CD14-positive monocyte (primary cell): ENCODE results near the gene WDR91. TPM values are rescaled to one million over a fixed set of nuclear protein-coding genes. Genes with fewer than 3 reads are reported as not detected.

Source experiments
- DNase-seq, 3 donors: peaks; one replicate each; pipeline ENCODE4 v3.0.0-alpha.2; 2011 to 2022
- H2AFZ ChIP-seq: 2 replicates; pipeline ENCODE4 v1.6.0; 2012; ENCODE audit warnings: mild to moderate bottlenecking, low read depth, low read length, inconsistent platforms; ENCODE audit not compliant: insufficient read depth, poor library complexity, severe bottlenecking
- H3K27ac ChIP-seq, 2 donors: 1 replicate in 1 of 2; 2 replicates in 1 of 2; pipeline ENCODE4 v1.5.1; 2012 to 2013; ENCODE audit warnings: low read length in 2 of 2, control low read depth in 1 of 2, inconsistent platforms in 1 of 2, low read depth in 1 of 2, mild to moderate bottlenecking in 1 of 2
- H3K27me3 ChIP-seq, 2 donors: one replicate each; pipeline versions ENCODE4 v1.6.0 to v1.6.1; 2011 to 2013; ENCODE audit warnings: low read length in 2 of 2; ENCODE audit not compliant: control insufficient read depth in 2 of 2, insufficient read depth in 2 of 2
- H3K36me3 ChIP-seq, 2 donors: replicated peaks in 1 of 2; 1 replicate in 1 of 2; 2 replicates in 1 of 2; pipeline versions ENCODE4 v1.5.1 to v1.6.1; 2012 to 2013; ENCODE audit warnings: low read length in 2 of 2, control low read depth in 1 of 2, inconsistent platforms in 1 of 2, mild to moderate bottlenecking in 1 of 2; ENCODE audit not compliant: insufficient read depth in 2 of 2, control insufficient read depth in 1 of 2
- H3K4me1 ChIP-seq, 2 donors: 1 replicate in 1 of 2; 2 replicates in 1 of 2; pipeline versions ENCODE4 v1.5.1 to v1.6.1; 2012 to 2013; ENCODE audit warnings: low read length in 2 of 2, control low read depth in 1 of 2, inconsistent platforms in 1 of 2, mild to moderate bottlenecking in 1 of 2, moderate library complexity in 1 of 2; ENCODE audit not compliant: insufficient read depth in 2 of 2, control insufficient read depth in 1 of 2
- H3K4me2 ChIP-seq: replicated peaks from 2 replicates; pipeline ENCODE3; 2012; ENCODE audit warnings: low read length, moderate library complexity, mild to moderate bottlenecking; ENCODE audit not compliant: poor library complexity, severe bottlenecking; ENCODE audit errors: extremely low read depth
- H3K4me3 ChIP-seq, 3 experiments: fragments of 200-600 bp in 1 of 3; sonication (generic) in 1 of 3; replicated peaks in 1 of 3; 1 replicate in 2 of 3; 2 replicates in 1 of 3; pipeline ENCODE4 v1.5.1; 2011 to 2013; ENCODE audit warnings: low read length in 3 of 3, mild to moderate bottlenecking in 3 of 3, control low read depth in 2 of 3, low read depth in 2 of 3, inconsistent platforms in 1 of 3, moderate library complexity in 1 of 3
- H3K79me2 ChIP-seq: 2 replicates; pipeline ENCODE4 v1.6.0; 2012; ENCODE audit warnings: mild to moderate bottlenecking, control low read depth, inconsistent platforms, low read length, moderate library complexity; ENCODE audit not compliant: insufficient read depth
- H3K9ac ChIP-seq: 2 replicates; pipeline ENCODE4 v1.6.0; 2017; ENCODE audit warnings: low read length, mild to moderate bottlenecking; ENCODE audit not compliant: insufficient read depth, poor library complexity, severe bottlenecking
- H3K9me3 ChIP-seq, 2 donors: replicated peaks in 1 of 2; 1 replicate in 1 of 2; 2 replicates in 1 of 2; pipeline versions ENCODE4 v1.5.1 to v1.6.1; 2012 to 2013; ENCODE audit warnings: low read length in 2 of 2, control low read depth in 1 of 2; ENCODE audit not compliant: control insufficient read depth in 1 of 2, insufficient read depth in 1 of 2
- H4K20me1 ChIP-seq: 2 replicates; pipeline ENCODE4 v1.6.0; 2012; ENCODE audit warnings: mild to moderate bottlenecking, low read length, control low read depth, moderate library complexity; ENCODE audit not compliant: insufficient read depth
- H3K27ac Mint-ChIP-seq, 7 donors: one replicate each; pipeline ENCODE4 v1.8.0; 2020; ENCODE audit warnings: mild to moderate bottlenecking in 7 of 7, mixed read lengths in 7 of 7, moderate library complexity in 6 of 7, inconsistent platforms in 2 of 7
- H3K27me3 Mint-ChIP-seq, 3 donors: one replicate each; pipeline ENCODE4 v1.8.0; 2021 to 2022; ENCODE audit warnings: low read depth in 3 of 3, mild to moderate bottlenecking in 3 of 3, mixed read lengths in 3 of 3, moderate library complexity in 3 of 3, inconsistent platforms in 1 of 3
- H3K36me3 Mint-ChIP-seq, 2 donors: one replicate each; pipeline ENCODE4 v1.8.0; 2020; ENCODE audit warnings: mixed read lengths in 2 of 2, inconsistent platforms in 1 of 2, mild to moderate bottlenecking in 1 of 2
- H3K4me1 Mint-ChIP-seq: one replicate; pipeline ENCODE4 v1.8.0; 2020; ENCODE audit warnings: mild to moderate bottlenecking, mixed read lengths
- H3K4me3 Mint-ChIP-seq, 2 donors: one replicate each; pipeline ENCODE4 v1.8.0; 2020; ENCODE audit warnings: mild to moderate bottlenecking in 2 of 2, mixed read lengths in 2 of 2, moderate library complexity in 1 of 2
- H3K9me3 Mint-ChIP-seq, 7 donors: one replicate each; pipeline ENCODE4 v1.8.0; 2020 to 2022; ENCODE audit warnings: mixed read lengths in 7 of 7, mild to moderate bottlenecking in 6 of 7, moderate library complexity in 6 of 7, inconsistent platforms in 2 of 7
- CTCF ChIP-seq: fragments of 200-600 bp; IDR thresholded peaks from one replicate; pipeline ENCODE4 v1.8.0; 2022; ENCODE audit warnings: antibody characterized with exemption, mild to moderate bottlenecking
- WGBS: methylation state at CpG from one replicate; pipeline ENCODE4 v1.1.5; 2013; ENCODE audit warnings: missing lambda C conversion rate; ENCODE audit not compliant: insufficient coverage; 5-methylcytosine and 5-hydroxymethylcytosine counted together
- intact Hi-C, 2 donors: fragments of 100-400 bp; cut with micrococcal nuclease; formaldehyde crosslinking; loops; one replicate each; pipeline versions ENCODE4 v1.15.0 to v1.15.1; 2023
- polyA plus RNA-seq, 3 donors: library from polyadenylated mRNA; depleted of rRNA in 1 of 3; unstranded in 2 of 3; stranded (reverse) in 1 of 3; fragments of 300-500 nt in 2 of 3; fragments of >200 nt in 1 of 3; fragmentation: Illumina TruSeq in 2 of 3; gene quantifications; 1 replicate in 2 of 3; 2 replicates in 1 of 3; pipeline ENCODE4 v1.2.3, GENCODE V29; 2012 to 2021

WDR91 gene
- polyA plus RNA-seq, 3 donors, result 2.5 to 35.0 (median 3.9) TPM

GRCh38 chr7:135253851-135254771, 42.8 kb upstream of the WDR91 start:
- H3K9me3 ChIP-seq, result no peaks in the 10 kb centered on the region
- H3K36me3 ChIP-seq, result no peaks in the 10 kb centered on the region
- Mint-ChIP-seq H3K9me3 (no peaks in the 10 kb centered on the region), H3K4me3 (peak overlapping the region in 1 of 2 donors; percentile 71), H3K27me3 (peaks cover 0 to 6% (median 0%) of the 10 kb centered on the region in 3 donors), H3K27ac (peak overlapping the region; percentile 38 to 91 (median 85)), H3K4me1 (peaks cover 33% of the 10 kb centered on the region), H3K36me3 (no peaks in the 10 kb centered on the region)
- H3K9ac ChIP-seq, result no peak overlapping the region
- intact Hi-C loops, result no loop called here
- WGBS, result 17% methylated on average over 7 of the region's 9 CpGs
- no peaks in the 10 kb centered on the region for H4K20me1 ChIP-seq
- peak overlapping the region; percentile 17 for H3K4me2 ChIP-seq
- H3K27me3 ChIP-seq, result no peaks in the 10 kb centered on the region
- no peak for TF ChIP-seq CTCF
- H3K27ac ChIP-seq, result peak overlapping the region; percentile 44 to 65
- DNase-seq, result peak; percentile 62 to 80 (median 75)
- no peaks in the 10 kb centered on the region for H3K79me2 ChIP-seq
- H3K4me1 ChIP-seq, result peaks cover 22 to 25% of the 10 kb centered on the region in 2 donors
- peak overlapping the region in 1 of 3 experiments; percentile 8 for H3K4me3 ChIP-seq
- peak overlapping the region; percentile 68 for H2AFZ ChIP-seq

GRCh38 chr7:135251496-135252391, 40.4 kb upstream of the WDR91 start:
- Histone ChIP-seq H3K4me3 (no peak overlapping the region), H3K79me2 (no peaks in the 10 kb centered on the region), H2AFZ (no peak overlapping the region), H3K9me3 (no peaks in the 10 kb centered on the region), H3K4me1 (peaks cover 22 to 25% of the 10 kb centered on the region in 2 donors), H3K27me3 (no peaks in the 10 kb centered on the region), H3K36me3 (no peaks in the 10 kb centered on the region), H3K27ac (no peak overlapping the region), H3K4me2 (no peak overlapping the region), H3K9ac (no peak overlapping the region), H4K20me1 (no peaks in the 10 kb centered on the region)
- 81% methylated on average over 3 of the region's 4 CpGs for WGBS
- peak in 1 of 3 donors; percentile 18 for DNase-seq
- Mint-ChIP-seq H3K27ac (no peak overlapping the region), H3K4me1 (peaks cover 33% of the 10 kb centered on the region), H3K9me3 (peaks cover 0 to 5% (median 4%) of the 10 kb centered on the region in 7 donors), H3K36me3 (no peaks in the 10 kb centered on the region), H3K27me3 (peaks cover 0 to 3% (median 0%) of the 10 kb centered on the region in 3 donors), H3K4me3 (no peak overlapping the region)
- intact Hi-C loops, result no loop called here
- TF ChIP-seq CTCF, result no peak
